GM23338 (cell line): ENCODE results near the gene ZNF184. TPM values are rescaled to one million over a fixed set of nuclear protein-coding genes. Genes with fewer than 3 reads are reported as not detected.

Experiments
- ATAC-seq: fragments of 200-7000 bp; cut with Tn5 transposase; 3 replicates; pipeline ENCODE4 v1.9.1; 2020
- DNase-seq: peaks from one replicate; pipeline ENCODE4 v3.0.0-alpha.2; 2015; ENCODE audit warnings: low spot score
- H2AFZ ChIP-seq: fragments of 200-600 bp; sonication (generic); 2 replicates; pipeline ENCODE4 v1.8.0; 2016; ENCODE audit warnings: antibody characterized with exemption, mild to moderate bottlenecking, moderate library complexity
- H3F3A ChIP-seq: fragments of 200-600 bp; sonication (generic); replicated peaks from 2 replicates; pipeline ENCODE4 v1.8.0; 2017; ENCODE audit warnings: antibody characterized with exemption, mixed run types, low read depth
- H3K27ac ChIP-seq: fragments of 200-600 bp; sonication (generic); 2 replicates; pipeline ENCODE4 v1.6.1; 2016; ENCODE audit warnings: low read depth
- H3K27me3 ChIP-seq: fragments of 200-600 bp; sonication (generic); 2 replicates; pipeline ENCODE4 v1.8.0; 2016; ENCODE audit warnings: mild to moderate bottlenecking, mixed run types, moderate library complexity; ENCODE audit not compliant: insufficient read depth
- H3K36me3 ChIP-seq: fragments of 200-600 bp; sonication (generic); 2 replicates; pipeline ENCODE4 v1.8.0; 2016; ENCODE audit warnings: mild to moderate bottlenecking; ENCODE audit not compliant: insufficient read depth
- H3K4me1 ChIP-seq: fragments of 200-600 bp; sonication (generic); 2 replicates; pipeline ENCODE4 v1.8.0; 2016; ENCODE audit warnings: mild to moderate bottlenecking, moderate library complexity; ENCODE audit not compliant: insufficient read depth
- H3K4me2 ChIP-seq: fragments of 200-600 bp; sonication (generic); 2 replicates; pipeline ENCODE4 v1.7.1; 2017; ENCODE audit warnings: mixed run types
- H3K4me3 ChIP-seq: fragments of 200-600 bp; sonication (generic); 2 replicates; pipeline ENCODE4 v1.6.1; 2016; ENCODE audit warnings: mixed run types
- H3K79me2 ChIP-seq: fragments of 200-600 bp; sonication (generic); replicated peaks from 2 replicates; pipeline ENCODE4 v1.8.0; 2017; ENCODE audit warnings: mild to moderate bottlenecking; ENCODE audit not compliant: insufficient read depth
- H3K9me2 ChIP-seq: fragments of 200-600 bp; sonication (generic); 2 replicates; pipeline ENCODE4 v1.8.0; 2017; ENCODE audit not compliant: insufficient read depth
- H4K20me1 ChIP-seq: fragments of 200-600 bp; sonication (generic); replicated peaks from 2 replicates; pipeline ENCODE4 v1.8.0; 2017; ENCODE audit warnings: mild to moderate bottlenecking; ENCODE audit not compliant: insufficient read depth
- H3K27ac Mint-ChIP-seq: 2 replicates; pipeline ENCODE4 v1.8.0; 2020; ENCODE audit warnings: inconsistent platforms, mild to moderate bottlenecking, moderate library complexity, mixed read lengths
- H3K27me3 Mint-ChIP-seq: 3 replicates; pipeline ENCODE4 v1.8.0; 2022; ENCODE audit warnings: low read depth, mild to moderate bottlenecking, moderate library complexity, mixed read lengths, inconsistent platforms; ENCODE audit not compliant: insufficient read depth, poor library complexity
- H3K36me3 Mint-ChIP-seq: 3 replicates; pipeline ENCODE4 v1.8.0; 2021; ENCODE audit warnings: low read depth, mild to moderate bottlenecking, inconsistent platforms, moderate library complexity, mixed read lengths
- H3K4me1 Mint-ChIP-seq: 3 replicates; pipeline ENCODE4 v1.8.0; 2020; ENCODE audit warnings: mild to moderate bottlenecking, inconsistent platforms, mixed read lengths
- H3K4me3 Mint-ChIP-seq: 3 replicates; pipeline ENCODE4 v1.8.0; 2021; ENCODE audit warnings: moderate library complexity, mild to moderate bottlenecking, inconsistent platforms, mixed read lengths
- H3K9me3 Mint-ChIP-seq: 3 replicates; pipeline ENCODE4 v1.8.0; 2020; ENCODE audit warnings: moderate library complexity, mild to moderate bottlenecking, inconsistent platforms, mixed read lengths
- CREB1 ChIP-seq: fragments of 250-450 bp; sonication (Bioruptor Pico); IDR thresholded peaks from 2 replicates; pipeline ENCODE4 v1.5.0; 2020; ENCODE audit warnings: low read depth, mild to moderate bottlenecking, moderate library complexity
- EZH2 ChIP-seq: fragments of 200-600 bp; sonication (generic); IDR thresholded peaks from one replicate; pipeline ENCODE4 v1.8.0; 2017; ENCODE audit warnings: antibody characterized with exemption, mild to moderate bottlenecking, low read depth; ENCODE audit not compliant: unreplicated experiment
- EZH2phosphoT487 ChIP-seq: fragments of 200-600 bp; sonication (generic); IDR thresholded peaks from one replicate; pipeline ENCODE4 v1.8.1; 2018; ENCODE audit warnings: antibody characterized with exemption; ENCODE audit not compliant: unreplicated experiment
- JUNB ChIP-seq: IDR thresholded peaks from one replicate; pipeline ENCODE4 v1.6.1; 2016; ENCODE audit warnings: antibody characterized with exemption; ENCODE audit not compliant: unreplicated experiment
- NANOG ChIP-seq: IDR thresholded peaks from 2 replicates; pipeline ENCODE4 v1.6.1; 2016; ENCODE audit warnings: antibody characterized with exemption, borderline replicate concordance
- POLR2AphosphoS5 ChIP-seq: IDR thresholded peaks from 2 replicates; pipeline ENCODE4 v1.6.1; 2016; ENCODE audit warnings: antibody characterized with exemption, low read depth
- REST ChIP-seq: IDR thresholded peaks from one replicate; pipeline ENCODE4 v1.6.1; 2018; ENCODE audit warnings: antibody characterized with exemption; ENCODE audit not compliant: unreplicated experiment
- STAT1 ChIP-seq: IDR thresholded peaks from one replicate; pipeline ENCODE4 v1.6.1; 2016; ENCODE audit warnings: antibody characterized with exemption; ENCODE audit not compliant: unreplicated experiment
- ZNF114 ChIP-seq: fragments of 250-450 bp; sonication (Bioruptor Pico); IDR thresholded peaks from 2 replicates; pipeline ENCODE4 v1.5.0; 2020; ENCODE audit warnings: mild to moderate bottlenecking, moderate library complexity
- ZNF331 ChIP-seq: fragments of 250-450 bp; sonication (Bioruptor Pico); IDR thresholded peaks from 2 replicates; pipeline ENCODE4 v1.5.0; 2020; ENCODE audit warnings: low read depth, mild to moderate bottlenecking, moderate library complexity
- polyA plus RNA-seq: library from polyadenylated mRNA; unstranded; fragments of >200 nt; fragmentation: Nextera tagmentation; extraction: Ambion mirVana; gene quantifications from 2 replicates; pipeline ENCODE4 v1.2.1, GENCODE V29; 2016
- total RNA-seq: library from RNA; depleted of rRNA; stranded (reverse); fragments of >200 nt; shearing (Covaris generic); gene quantifications from 2 replicates; pipeline ENCODE4 v1.2.3, GENCODE V29; 2014
- TF ChIP-seq, protein P1 (sequence below), 2 experiments: fragments of 200-600 bp in 1 of 2; sonication (generic) in 1 of 2; conservative IDR thresholded peaks; 2 replicates each; pipeline versions ENCODE4 v1.5.1 to v1.6.1; 2016 to 2017; ENCODE audit warnings: antibody characterized with exemption in 2 of 2, low read depth in 2 of 2, mild to moderate bottlenecking in 2 of 2, moderate library complexity in 1 of 2
- TF ChIP-seq, protein P2 (sequence below): IDR thresholded peaks from 2 replicates; pipeline ENCODE4 v1.6.1; 2016; ENCODE audit warnings: antibody characterized with exemption
- TF ChIP-seq, protein P3 (sequence below): fragments of 250-450 bp; sonication (Bioruptor Pico); IDR thresholded peaks from 2 replicates; pipeline ENCODE4 v1.5.0; 2020; ENCODE audit warnings: mild to moderate bottlenecking, moderate library complexity

The ZNF184 gene
- total and polyA plus RNA-seq, 2 experiments from 2014 or later: 6.0 to 10.6 TPM

DNA sequence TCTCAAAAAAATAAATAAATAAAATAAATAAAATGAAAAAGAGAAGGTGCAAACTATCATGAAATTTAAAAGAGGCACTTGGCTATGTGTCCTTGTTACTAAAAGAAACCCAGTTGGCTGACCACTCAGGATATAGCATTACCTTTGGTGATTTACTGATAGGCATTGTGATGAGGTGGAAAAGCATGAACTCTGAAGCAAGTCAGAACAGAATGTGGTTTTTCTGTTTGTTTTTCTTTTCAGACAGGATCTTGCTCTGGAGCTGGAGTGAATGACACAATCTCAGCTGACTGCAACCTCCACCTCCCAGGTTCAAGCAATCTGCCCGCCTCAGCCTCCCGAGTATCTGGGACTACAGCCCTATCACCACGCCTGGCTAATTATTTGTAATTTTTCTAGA is 31.9 kb downstream of the ZNF184 start:
- Histone ChIP-seq H4K20me1 (no peaks in the 10 kb centered on the region), H3K4me3 (no peak overlapping the region), H3K36me3 (no peaks in the 10 kb centered on the region; the same call in 1 of the 2 replicates), H3K79me2 (no peaks in the 10 kb centered on the region), H3K4me2 (no peak overlapping the region), H3K27me3 (no peaks in the 10 kb centered on the region), H3K9me2 (peaks cover 10% of the 10 kb centered on the region; the same call in 1 of the 2 replicates), H2AFZ (no peak overlapping the region), H3F3A (no peaks in the 10 kb centered on the region), H3K27ac (no peak overlapping the region), H3K4me1 (no peaks in the 10 kb centered on the region)
- H3K4me1 Mint-ChIP-seq: no peaks in the 10 kb centered on the region
- no peak for ATAC-seq
- peaks cover 15% of the 10 kb centered on the region for H3K9me3 Mint-ChIP-seq
- no peak for TF ChIP-seq STAT1
- TF ChIP-seq EZH2: no peak
- TF ChIP-seq REST: no peak
- no peak for TF ChIP-seq ZNF114 (CRISPR knock-in tag)
- TF ChIP-seq ZNF331: no peak
- TF ChIP-seq CREB1: no peak
- TF ChIP-seq NANOG: no peak
- TF ChIP-seq, protein P1, sequence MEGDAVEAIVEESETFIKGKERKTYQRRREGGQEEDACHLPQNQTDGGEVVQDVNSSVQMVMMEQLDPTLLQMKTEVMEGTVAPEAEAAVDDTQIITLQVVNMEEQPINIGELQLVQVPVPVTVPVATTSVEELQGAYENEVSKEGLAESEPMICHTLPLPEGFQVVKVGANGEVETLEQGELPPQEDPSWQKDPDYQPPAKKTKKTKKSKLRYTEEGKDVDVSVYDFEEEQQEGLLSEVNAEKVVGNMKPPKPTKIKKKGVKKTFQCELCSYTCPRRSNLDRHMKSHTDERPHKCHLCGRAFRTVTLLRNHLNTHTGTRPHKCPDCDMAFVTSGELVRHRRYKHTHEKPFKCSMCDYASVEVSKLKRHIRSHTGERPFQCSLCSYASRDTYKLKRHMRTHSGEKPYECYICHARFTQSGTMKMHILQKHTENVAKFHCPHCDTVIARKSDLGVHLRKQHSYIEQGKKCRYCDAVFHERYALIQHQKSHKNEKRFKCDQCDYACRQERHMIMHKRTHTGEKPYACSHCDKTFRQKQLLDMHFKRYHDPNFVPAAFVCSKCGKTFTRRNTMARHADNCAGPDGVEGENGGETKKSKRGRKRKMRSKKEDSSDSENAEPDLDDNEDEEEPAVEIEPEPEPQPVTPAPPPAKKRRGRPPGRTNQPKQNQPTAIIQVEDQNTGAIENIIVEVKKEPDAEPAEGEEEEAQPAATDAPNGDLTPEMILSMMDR (conservative IDR thresholded peaks at IDR 0.05; ENCODE audit: low read depth in 2 of 2): no peak
- TF ChIP-seq EZH2phosphoT487: no peak
- TF ChIP-seq JUNB: no peak
- TF ChIP-seq, protein P2, sequence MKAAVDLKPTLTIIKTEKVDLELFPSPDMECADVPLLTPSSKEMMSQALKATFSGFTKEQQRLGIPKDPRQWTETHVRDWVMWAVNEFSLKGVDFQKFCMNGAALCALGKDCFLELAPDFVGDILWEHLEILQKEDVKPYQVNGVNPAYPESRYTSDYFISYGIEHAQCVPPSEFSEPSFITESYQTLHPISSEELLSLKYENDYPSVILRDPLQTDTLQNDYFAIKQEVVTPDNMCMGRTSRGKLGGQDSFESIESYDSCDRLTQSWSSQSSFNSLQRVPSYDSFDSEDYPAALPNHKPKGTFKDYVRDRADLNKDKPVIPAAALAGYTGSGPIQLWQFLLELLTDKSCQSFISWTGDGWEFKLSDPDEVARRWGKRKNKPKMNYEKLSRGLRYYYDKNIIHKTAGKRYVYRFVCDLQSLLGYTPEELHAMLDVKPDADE: no peak
- TF ChIP-seq, protein P3, sequence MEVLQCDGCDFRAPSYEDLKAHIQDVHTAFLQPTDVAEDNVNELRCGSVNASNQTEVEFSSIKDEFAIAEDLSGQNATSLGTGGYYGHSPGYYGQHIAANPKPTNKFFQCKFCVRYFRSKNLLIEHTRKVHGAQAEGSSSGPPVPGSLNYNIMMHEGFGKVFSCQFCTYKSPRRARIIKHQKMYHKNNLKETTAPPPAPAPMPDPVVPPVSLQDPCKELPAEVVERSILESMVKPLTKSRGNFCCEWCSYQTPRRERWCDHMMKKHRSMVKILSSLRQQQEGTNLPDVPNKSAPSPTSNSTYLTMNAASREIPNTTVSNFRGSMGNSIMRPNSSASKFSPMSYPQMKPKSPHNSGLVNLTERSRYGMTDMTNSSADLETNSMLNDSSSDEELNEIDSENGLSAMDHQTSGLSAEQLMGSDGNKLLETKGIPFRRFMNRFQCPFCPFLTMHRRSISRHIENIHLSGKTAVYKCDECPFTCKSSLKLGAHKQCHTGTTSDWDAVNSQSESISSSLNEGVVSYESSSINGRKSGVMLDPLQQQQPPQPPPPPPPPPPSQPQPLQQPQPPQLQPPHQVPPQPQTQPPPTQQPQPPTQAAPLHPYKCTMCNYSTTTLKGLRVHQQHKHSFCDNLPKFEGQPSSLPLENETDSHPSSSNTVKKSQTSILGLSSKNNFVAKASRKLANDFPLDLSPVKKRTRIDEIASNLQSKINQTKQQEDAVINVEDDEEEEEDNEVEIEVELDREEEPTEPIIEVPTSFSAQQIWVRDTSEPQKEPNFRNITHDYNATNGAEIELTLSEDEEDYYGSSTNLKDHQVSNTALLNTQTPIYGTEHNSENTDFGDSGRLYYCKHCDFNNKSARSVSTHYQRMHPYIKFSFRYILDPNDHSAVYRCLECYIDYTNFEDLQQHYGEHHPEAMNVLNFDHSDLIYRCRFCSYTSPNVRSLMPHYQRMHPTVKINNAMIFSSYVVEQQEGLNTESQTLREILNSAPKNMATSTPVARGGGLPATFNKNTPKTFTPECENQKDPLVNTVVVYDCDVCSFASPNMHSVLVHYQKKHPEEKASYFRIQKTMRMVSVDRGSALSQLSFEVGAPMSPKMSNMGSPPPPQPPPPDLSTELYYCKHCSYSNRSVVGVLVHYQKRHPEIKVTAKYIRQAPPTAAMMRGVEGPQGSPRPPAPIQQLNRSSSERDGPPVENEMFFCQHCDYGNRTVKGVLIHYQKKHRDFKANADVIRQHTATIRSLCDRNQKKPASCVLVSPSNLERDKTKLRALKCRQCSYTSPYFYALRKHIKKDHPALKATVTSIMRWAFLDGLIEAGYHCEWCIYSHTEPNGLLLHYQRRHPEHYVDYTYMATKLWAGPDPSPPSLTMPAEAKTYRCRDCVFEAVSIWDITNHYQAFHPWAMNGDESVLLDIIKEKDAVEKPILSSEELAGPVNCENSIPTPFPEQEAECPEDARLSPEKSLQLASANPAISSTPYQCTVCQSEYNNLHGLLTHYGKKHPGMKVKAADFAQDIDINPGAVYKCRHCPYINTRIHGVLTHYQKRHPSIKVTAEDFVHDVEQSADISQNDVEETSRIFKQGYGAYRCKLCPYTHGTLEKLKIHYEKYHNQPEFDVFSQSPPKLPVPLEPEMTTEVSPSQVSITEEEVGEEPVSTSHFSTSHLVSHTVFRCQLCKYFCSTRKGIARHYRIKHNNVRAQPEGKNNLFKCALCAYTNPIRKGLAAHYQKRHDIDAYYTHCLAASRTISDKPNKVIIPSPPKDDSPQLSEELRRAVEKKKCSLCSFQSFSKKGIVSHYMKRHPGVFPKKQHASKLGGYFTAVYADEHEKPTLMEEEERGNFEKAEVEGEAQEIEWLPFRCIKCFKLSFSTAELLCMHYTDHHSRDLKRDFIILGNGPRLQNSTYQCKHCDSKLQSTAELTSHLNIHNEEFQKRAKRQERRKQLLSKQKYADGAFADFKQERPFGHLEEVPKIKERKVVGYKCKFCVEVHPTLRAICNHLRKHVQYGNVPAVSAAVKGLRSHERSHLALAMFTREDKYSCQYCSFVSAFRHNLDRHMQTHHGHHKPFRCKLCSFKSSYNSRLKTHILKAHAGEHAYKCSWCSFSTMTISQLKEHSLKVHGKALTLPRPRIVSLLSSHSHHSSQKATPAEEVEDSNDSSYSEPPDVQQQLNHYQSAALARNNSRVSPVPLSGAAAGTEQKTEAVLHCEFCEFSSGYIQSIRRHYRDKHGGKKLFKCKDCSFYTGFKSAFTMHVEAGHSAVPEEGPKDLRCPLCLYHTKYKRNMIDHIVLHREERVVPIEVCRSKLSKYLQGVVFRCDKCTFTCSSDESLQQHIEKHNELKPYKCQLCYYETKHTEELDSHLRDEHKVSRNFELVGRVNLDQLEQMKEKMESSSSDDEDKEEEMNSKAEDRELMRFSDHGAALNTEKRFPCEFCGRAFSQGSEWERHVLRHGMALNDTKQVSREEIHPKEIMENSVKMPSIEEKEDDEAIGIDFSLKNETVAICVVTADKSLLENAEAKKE: no peak
- TF ChIP-seq POLR2AphosphoS5: no peak
- peaks cover 4% of the 10 kb centered on the region; the same call in 2 of the 3 replicates for H3K36me3 Mint-ChIP-seq
- no peak overlapping the region for H3K4me3 Mint-ChIP-seq
- DNase-seq: no peak
- H3K27me3 Mint-ChIP-seq: peaks cover 2% of the 10 kb centered on the region
- no peak overlapping the region for H3K27ac Mint-ChIP-seq
